Measurements from ENCODE around the gene MUCL3.
"Not testable (repeated sequence)": the region's sequence is repeated elsewhere in the genome, so short reads cannot be mapped to it uniquely, and the experiment has no call there.

The MUCL3 gene

GRCh38 chr6:30955367-30956042, 14.7 kb downstream of the MUCL3 start:
- Histone ChIP-seq H3K27ac (ENCODE audit: low read depth in 2 of 2, low read length in 2 of 2) (no peak overlapping the region), H3K4me3 (ENCODE audit: low read length in 2 of 2) (peak overlapping the region; percentile 34 to 65), H3K9ac (ENCODE audit: low read depth in 1 of 2, low read length in 2 of 2) (peak overlapping the region; percentile 32 to 60), H3K27me3 (ENCODE audit: control insufficient read depth in 2 of 2, insufficient read depth in 2 of 2, low read length in 2 of 2) (peaks cover 28 to 40% of the 10 kb centered on the region in 2 donors), H3K4me1 (ENCODE audit: control insufficient read depth in 2 of 2, insufficient read depth in 2 of 2, low read length in 2 of 2) (peaks cover 3 to 6% of the 10 kb centered on the region in 2 donors), H3K36me3 (ENCODE audit: control insufficient read depth in 2 of 2, insufficient read depth in 2 of 2, low read length in 2 of 2) (no peaks in the 10 kb centered on the region), H3K9me3 (ENCODE audit: control insufficient read depth in 2 of 2, low read length in 2 of 2) (no peaks in the 10 kb centered on the region)

- Histone ChIP-seq H3K27me3 (ENCODE audit: control insufficient read depth in 2 of 2, insufficient read depth in 2 of 2, low read length in 2 of 2) (peaks cover 22 to 32% of the 10 kb centered on the region in 2 donors), H3K4me1 (ENCODE audit: control insufficient read depth in 2 of 2, insufficient read depth in 2 of 2, low read length in 2 of 2) (peaks cover 3 to 6% of the 10 kb centered on the region in 2 donors), H3K27ac (ENCODE audit: low read depth in 2 of 2, low read length in 2 of 2) (no peak overlapping the region), H3K9ac (ENCODE audit: low read depth in 1 of 2, low read length in 2 of 2) (no peak overlapping the region), H3K9me3 (ENCODE audit: control insufficient read depth in 2 of 2, low read length in 2 of 2) (no peaks in the 10 kb centered on the region), H3K4me3 (ENCODE audit: low read length in 2 of 2) (no peak overlapping the region), H3K36me3 (ENCODE audit: control insufficient read depth in 2 of 2, insufficient read depth in 2 of 2, low read length in 2 of 2) (no peaks in the 10 kb centered on the region)
Measured at GRCh38 chr6:30957716-30958115, 16.9 kb downstream of the MUCL3 start.

- H3K27me3 ChIP-seq (ENCODE audit: control insufficient read depth in 2 of 2, insufficient read depth in 2 of 2, low read length in 2 of 2): peaks cover 10 to 20% of the 10 kb centered on the region in 2 donors
- H3K9me3 ChIP-seq (ENCODE audit: control insufficient read depth in 2 of 2, low read length in 2 of 2): no peaks in the 10 kb centered on the region
- H3K4me1 ChIP-seq (ENCODE audit: control insufficient read depth in 2 of 2, insufficient read depth in 2 of 2, low read length in 2 of 2): peaks cover 0 to 2% of the 10 kb centered on the region in 2 donors
- no peak overlapping the region for H3K9ac ChIP-seq (ENCODE audit: low read depth in 1 of 2, low read length in 2 of 2)
- H3K4me3 ChIP-seq (ENCODE audit: low read length in 2 of 2): no peak overlapping the region
- no peak overlapping the region for H3K27ac ChIP-seq (ENCODE audit: low read depth in 2 of 2, low read length in 2 of 2)
- H3K36me3 ChIP-seq (ENCODE audit: control insufficient read depth in 2 of 2, insufficient read depth in 2 of 2, low read length in 2 of 2): no peaks in the 10 kb centered on the region
Measured at GRCh38 chr6:30960907-30961673, 20.3 kb downstream of the MUCL3 start.

- no peaks in the 10 kb centered on the region for H3K36me3 ChIP-seq (ENCODE audit: control insufficient read depth in 2 of 2, insufficient read depth in 2 of 2, low read length in 2 of 2)
- H3K4me1 ChIP-seq (ENCODE audit: control insufficient read depth in 2 of 2, insufficient read depth in 2 of 2, low read length in 2 of 2): no peaks in the 10 kb centered on the region
- H3K27ac ChIP-seq (ENCODE audit: low read depth in 2 of 2, low read length in 2 of 2): no peak overlapping the region
- no peak overlapping the region for H3K9ac ChIP-seq (ENCODE audit: low read depth in 1 of 2, low read length in 2 of 2)
- no peaks in the 10 kb centered on the region for H3K9me3 ChIP-seq (ENCODE audit: control insufficient read depth in 2 of 2, low read length in 2 of 2)
- peaks cover 1 to 10% of the 10 kb centered on the region in 2 donors for H3K27me3 ChIP-seq (ENCODE audit: control insufficient read depth in 2 of 2, insufficient read depth in 2 of 2, low read length in 2 of 2)
- H3K4me3 ChIP-seq (ENCODE audit: low read length in 2 of 2): no peak overlapping the region
Measured at GRCh38 chr6:30962716-30963115, 21.9 kb downstream of the MUCL3 start.

- H3K36me3 ChIP-seq (ENCODE audit: control insufficient read depth in 2 of 2, insufficient read depth in 2 of 2, low read length in 2 of 2): no peaks in the 10 kb centered on the region
- no peak overlapping the region for H3K9ac ChIP-seq (ENCODE audit: low read depth in 1 of 2, low read length in 2 of 2)
- no peak overlapping the region for H3K4me3 ChIP-seq (ENCODE audit: low read length in 2 of 2)
- H3K9me3 ChIP-seq (ENCODE audit: control insufficient read depth in 2 of 2, low read length in 2 of 2): no peaks in the 10 kb centered on the region
- H3K27me3 ChIP-seq (ENCODE audit: control insufficient read depth in 2 of 2, insufficient read depth in 2 of 2, low read length in 2 of 2): peaks cover 0 to 3% of the 10 kb centered on the region in 2 donors
- no peaks in the 10 kb centered on the region for H3K4me1 ChIP-seq (ENCODE audit: control insufficient read depth in 2 of 2, insufficient read depth in 2 of 2, low read length in 2 of 2)
- no peak overlapping the region for H3K27ac ChIP-seq (ENCODE audit: low read depth in 2 of 2, low read length in 2 of 2)
Measured at GRCh38 chr6:30963641-30964040, 22.9 kb downstream of the MUCL3 start.

- H3K9me3 ChIP-seq (ENCODE audit: control insufficient read depth in 2 of 2, low read length in 2 of 2): no peaks in the 10 kb centered on the region
- H3K27me3 ChIP-seq (ENCODE audit: control insufficient read depth in 2 of 2, insufficient read depth in 2 of 2, low read length in 2 of 2): peaks cover 0 to 3% of the 10 kb centered on the region in 2 donors
Measured at GRCh38 chr6:30964075-30964474, 23.3 kb downstream of the MUCL3 start.

GRCh38 chr6:30965140-30965601, 24.4 kb downstream of the MUCL3 start:
- H3K36me3 ChIP-seq (ENCODE audit: control insufficient read depth in 2 of 2, insufficient read depth in 2 of 2, low read length in 2 of 2): no peaks in the 10 kb centered on the region
- H3K4me1 ChIP-seq (ENCODE audit: control insufficient read depth in 2 of 2, insufficient read depth in 2 of 2, low read length in 2 of 2): no peaks in the 10 kb centered on the region
- no peak overlapping the region for H3K27ac ChIP-seq (ENCODE audit: low read depth in 2 of 2, low read length in 2 of 2)
- H3K4me3 ChIP-seq (ENCODE audit: low read length in 2 of 2): no peak overlapping the region
- peaks cover 0 to 3% of the 10 kb centered on the region in 2 donors for H3K27me3 ChIP-seq (ENCODE audit: control insufficient read depth in 2 of 2, insufficient read depth in 2 of 2, low read length in 2 of 2)
- H3K9me3 ChIP-seq (ENCODE audit: control insufficient read depth in 2 of 2, low read length in 2 of 2): no peaks in the 10 kb centered on the region
- H3K9ac ChIP-seq (ENCODE audit: low read depth in 1 of 2, low read length in 2 of 2): no peak overlapping the region

More at GRCh38 chr6:30964075-30964474, 23.3 kb downstream of the MUCL3 start:
- Histone ChIP-seq H3K4me3 (ENCODE audit: low read length in 2 of 2) (no peak overlapping the region), H3K9ac (ENCODE audit: low read depth in 1 of 2, low read length in 2 of 2) (no peak overlapping the region), H3K36me3 (ENCODE audit: control insufficient read depth in 2 of 2, insufficient read depth in 2 of 2, low read length in 2 of 2) (no peaks in the 10 kb centered on the region), H3K27ac (ENCODE audit: low read depth in 2 of 2, low read length in 2 of 2) (no peak overlapping the region), H3K4me1 (ENCODE audit: control insufficient read depth in 2 of 2, insufficient read depth in 2 of 2, low read length in 2 of 2) (no peaks in the 10 kb centered on the region)

- Histone ChIP-seq H3K27me3 (ENCODE audit: control insufficient read depth in 2 of 2, insufficient read depth in 2 of 2, low read length in 2 of 2) (peaks cover 0 to 3% of the 10 kb centered on the region in 2 donors), H3K36me3 (ENCODE audit: control insufficient read depth in 2 of 2, insufficient read depth in 2 of 2, low read length in 2 of 2) (no peaks in the 10 kb centered on the region), H3K4me3 (ENCODE audit: low read length in 2 of 2) (no peak overlapping the region), H3K27ac (ENCODE audit: low read depth in 2 of 2, low read length in 2 of 2) (no peak overlapping the region), H3K9me3 (ENCODE audit: control insufficient read depth in 2 of 2, low read length in 2 of 2) (no peaks in the 10 kb centered on the region), H3K4me1 (ENCODE audit: control insufficient read depth in 2 of 2, insufficient read depth in 2 of 2, low read length in 2 of 2) (no peaks in the 10 kb centered on the region), H3K9ac (ENCODE audit: low read depth in 1 of 2, low read length in 2 of 2) (no peak overlapping the region)
Measured at GRCh38 chr6:30966154-30966553, 25.4 kb downstream of the MUCL3 start.

- not testable (repeated sequence) for H3K9ac ChIP-seq (ENCODE audit: low read depth in 1 of 2, low read length in 2 of 2); H3K27me3 ChIP-seq (ENCODE audit: control insufficient read depth in 2 of 2, insufficient read depth in 2 of 2, low read length in 2 of 2); H3K9me3 ChIP-seq (ENCODE audit: control insufficient read depth in 2 of 2, low read length in 2 of 2); H3K4me1 ChIP-seq (ENCODE audit: control insufficient read depth in 2 of 2, insufficient read depth in 2 of 2, low read length in 2 of 2); H3K4me3 ChIP-seq (ENCODE audit: low read length in 2 of 2); H3K36me3 ChIP-seq (ENCODE audit: control insufficient read depth in 2 of 2, insufficient read depth in 2 of 2, low read length in 2 of 2); H3K27ac ChIP-seq (ENCODE audit: low read depth in 2 of 2, low read length in 2 of 2)
Measured at GRCh38 chr6:30969171-30969570, 28.4 kb downstream of the MUCL3 start.

GRCh38 chr6:30970946-30971345, 30.2 kb downstream of the MUCL3 start:
- no peak overlapping the region for H3K4me3 ChIP-seq (ENCODE audit: low read length in 2 of 2)
- no peaks in the 10 kb centered on the region for H3K27me3 ChIP-seq (ENCODE audit: control insufficient read depth in 2 of 2, insufficient read depth in 2 of 2, low read length in 2 of 2)
- H3K9ac ChIP-seq (ENCODE audit: low read depth in 1 of 2, low read length in 2 of 2): no peak overlapping the region
- no peaks in the 10 kb centered on the region for H3K4me1 ChIP-seq (ENCODE audit: control insufficient read depth in 2 of 2, insufficient read depth in 2 of 2, low read length in 2 of 2)
- no peak overlapping the region for H3K27ac ChIP-seq (ENCODE audit: low read depth in 2 of 2, low read length in 2 of 2)
- H3K36me3 ChIP-seq (ENCODE audit: control insufficient read depth in 2 of 2, insufficient read depth in 2 of 2, low read length in 2 of 2): no peaks in the 10 kb centered on the region
- H3K9me3 ChIP-seq (ENCODE audit: control insufficient read depth in 2 of 2, low read length in 2 of 2): no peaks in the 10 kb centered on the region

All from mucosa of rectum (tissue), 2 donors.